Endothelial cell of umbilical vein (primary cell): ENCODE results near the gene PRKAR1B.

Source experiments
- CTCF ChIP-seq, 2 donors: IDR thresholded peaks; 1 replicate in 1 of 2; 2 replicates in 1 of 2; pipeline ENCODE4 v1.5.1; 2011; ENCODE audit warnings: low read length in 2 of 2, mild to moderate bottlenecking in 2 of 2, moderate library complexity in 2 of 2, control low read depth in 1 of 2, inconsistent platforms in 1 of 2, low read depth in 1 of 2; ENCODE audit not compliant: insufficient read depth in 1 of 2; ENCODE audit errors: extremely low read depth in 1 of 2
- EZH2 ChIP-seq: IDR thresholded peaks from 2 replicates; pipeline ENCODE4 v1.6.1; 2012; ENCODE audit warnings: borderline replicate concordance, low read depth, mild to moderate bottlenecking, moderate library complexity, low read length, inconsistent platforms; ENCODE audit not compliant: severe bottlenecking
- FOS ChIP-seq: IDR thresholded peaks from 2 replicates; pipeline ENCODE4 v1.6.1; 2011; ENCODE audit warnings: mild to moderate bottlenecking, low read length, moderate library complexity, borderline replicate concordance; ENCODE audit not compliant: insufficient read depth
- POLR2A ChIP-seq: IDR thresholded peaks from 2 replicates; pipeline ENCODE4 v1.6.1; 2012; ENCODE audit warnings: low read depth, mild to moderate bottlenecking, control low read depth, low read length

GRCh38 chr7:603152-603951, 123.7 kb downstream of the PRKAR1B start:
- TF ChIP-seq EZH2 (no peak), CTCF (IDR thresholded peaks at IDR 0.05; ENCODE audit: extremely low read depth in 1 of 2, insufficient read depth in 1 of 2, low read depth in 1 of 2, low read length in 2 of 2) (no peak), POLR2A (no peak), FOS (no peak)
